H1 (cell line): ENCODE data around the gene PXDN. TPM values are rescaled to one million over a fixed set of nuclear protein-coding genes. Genes with fewer than 3 reads are reported as not detected.

ENCODE experiments used
- CTCF ChIA-PET: fragments of 300-600 bp; sonication (Branson Sonifier 250); formaldehyde crosslinking; loops from one replicate; lab custom pipeline; 2021; ENCODE audit not compliant: partially characterized antibody; lab: Charles Lee
- POLR2A ChIA-PET: fragments of 300-600 bp; sonication (Branson Sonifier 250); formaldehyde crosslinking; loops from one replicate; lab custom pipeline; 2021; ENCODE audit warnings: inconsistent platforms; ENCODE audit not compliant: partially characterized antibody; lab: Charles Lee
- DNase-seq, 2 experiments: peaks; one replicate each; pipeline versions ENCODE4 v3.0.0 to v3.0.0-alpha.2; 2010 to 2022; ENCODE audit warnings: low spot score in 2 of 2, low read depth in 1 of 2, mixed read lengths in 1 of 2
- FAIRE-seq: peaks from 2 replicates; lab custom pipeline; 2011; peaks lifted over from hg19 to GRCh38; lab: Jason Lieb, UNC
- H2AFZ ChIP-seq: 2 replicates; pipeline ENCODE4 v1.8.1; 2012; ENCODE audit warnings: low read length, inconsistent platforms
- H2AK5ac ChIP-seq: 2 replicates; pipeline ENCODE4 v1.6.1; 2013; ENCODE audit warnings: low read depth, low read length
- H2BK120ac ChIP-seq: replicated peaks from 2 replicates; pipeline ENCODE3; 2013; ENCODE audit warnings: low read depth, low read length, inconsistent platforms
- H2BK12ac ChIP-seq: 2 replicates; pipeline ENCODE4 v1.6.1; 2013; ENCODE audit warnings: low read depth, low read length
- H2BK15ac ChIP-seq: 2 replicates; pipeline ENCODE4 v1.6.1; 2013; ENCODE audit warnings: low read length
- H2BK20ac ChIP-seq: 2 replicates; pipeline ENCODE4 v1.6.1; 2013; ENCODE audit warnings: low read length
- H2BK5ac ChIP-seq: 2 replicates; pipeline ENCODE4 v1.6.1; 2013; ENCODE audit warnings: low read depth, low read length
- H3K14ac ChIP-seq: 2 replicates; pipeline ENCODE4 v1.6.1; 2013; ENCODE audit warnings: inconsistent platforms; ENCODE audit not compliant: insufficient read length
- H3K18ac ChIP-seq: 2 replicates; pipeline ENCODE4 v1.6.1; 2013; ENCODE audit warnings: low read length; ENCODE audit errors: extremely low read depth
- H3K23ac ChIP-seq: 2 replicates; pipeline ENCODE4 v1.6.1; 2013; ENCODE audit warnings: inconsistent platforms; ENCODE audit not compliant: insufficient read length
- H3K23me2 ChIP-seq: 2 replicates; pipeline ENCODE4 v1.6.1; 2013; ENCODE audit warnings: low read depth, low read length
- H3K27ac ChIP-seq: 2 replicates; pipeline ENCODE4 v1.6.1; 2011; ENCODE audit warnings: low read depth, low read length, inconsistent platforms
- H3K27me3 ChIP-seq, 4 experiments: replicated peaks in 1 of 4; 1 replicate in 1 of 4; 2 replicates in 3 of 4; pipeline versions ENCODE4 v1.6.1 to v1.8.1; 2011 to 2013; ENCODE audit warnings: low read length in 3 of 4, mild to moderate bottlenecking in 3 of 4, inconsistent platforms in 2 of 4, mixed read lengths in 2 of 4, moderate library complexity in 1 of 4; ENCODE audit not compliant: control insufficient read depth in 3 of 4, insufficient read depth in 3 of 4; ENCODE audit errors: extremely low read depth in 1 of 4
- H3K36me3 ChIP-seq, 4 experiments: 2 replicates each; pipeline versions ENCODE4 v1.6.1 to v1.8.1; 2011 to 2013; ENCODE audit warnings: mild to moderate bottlenecking in 4 of 4, low read length in 3 of 4, moderate library complexity in 2 of 4, control low read depth in 1 of 4, inconsistent platforms in 1 of 4; ENCODE audit not compliant: insufficient read depth in 4 of 4, control insufficient read depth in 2 of 4
- H3K4ac ChIP-seq: replicated peaks from 2 replicates; pipeline ENCODE3; 2013; ENCODE audit warnings: low read length, low read depth, mixed read lengths, inconsistent platforms; ENCODE audit not compliant: insufficient read length
- H3K4me1 ChIP-seq, 4 experiments: replicated peaks in 1 of 4; 1 replicate in 1 of 4; 2 replicates in 3 of 4; pipeline versions ENCODE4 v1.6.1 to v1.8.1; 2011 to 2013; ENCODE audit warnings: low read length in 3 of 4, inconsistent platforms in 2 of 4, mixed read lengths in 1 of 4; ENCODE audit not compliant: insufficient read depth in 4 of 4, control insufficient read depth in 3 of 4
- H3K4me2 ChIP-seq, 2 experiments: 2 replicates each; pipeline versions ENCODE4 v1.6.1 to v1.8.1; 2011 to 2013; ENCODE audit warnings: low read depth in 2 of 2, low read length in 2 of 2, control low read depth in 1 of 2, inconsistent platforms in 1 of 2, mild to moderate bottlenecking in 1 of 2; ENCODE audit not compliant: insufficient read depth in 1 of 2
- H3K4me3 ChIP-seq, 4 experiments: fragments of 200-600, 300-600 bp in 1 of 4; sonication (generic), shearing (Covaris generic), sonication (Bioruptor Twin) in 1 of 4; 2 replicates each; pipeline versions ENCODE4 v1.5.1 to v1.8.1; 2011 to 2016; ENCODE audit warnings: low read length in 4 of 4, low read depth in 3 of 4, control low read depth in 2 of 4, inconsistent platforms in 2 of 4, mild to moderate bottlenecking in 2 of 4, mixed read lengths in 1 of 4, moderate library complexity in 1 of 4; ENCODE audit not compliant: insufficient read depth in 2 of 4; ENCODE audit errors: extremely low read depth in 1 of 4
- H3K56ac ChIP-seq: replicated peaks from 2 replicates; pipeline ENCODE3; 2013; ENCODE audit warnings: low read depth, mild to moderate bottlenecking, mixed read lengths, low read length, inconsistent platforms; ENCODE audit not compliant: insufficient read length
- H3K79me1 ChIP-seq: 2 replicates; pipeline ENCODE4 v1.6.1; 2013; ENCODE audit warnings: low read depth, low read length, control low read depth
- H3K79me2 ChIP-seq, 2 experiments: 2 replicates each; pipeline versions ENCODE4 v1.6.1 to v1.8.1; 2012 to 2013; ENCODE audit warnings: low read length in 2 of 2, mild to moderate bottlenecking in 2 of 2, inconsistent platforms in 1 of 2; ENCODE audit not compliant: insufficient read depth in 2 of 2, control insufficient read depth in 1 of 2
- H3K9ac ChIP-seq, 4 experiments: replicated peaks in 1 of 4; 1 replicate in 1 of 4; 2 replicates in 3 of 4; pipeline versions ENCODE4 v1.6.1 to v1.8.1; 2011 to 2013; ENCODE audit warnings: low read depth in 3 of 4, low read length in 3 of 4, control low read depth in 2 of 4, mild to moderate bottlenecking in 2 of 4, moderate library complexity in 2 of 4, inconsistent platforms in 1 of 4; ENCODE audit errors: extremely low read depth in 1 of 4
- H3K9me3 ChIP-seq, 2 experiments: 2 replicates each; pipeline versions ENCODE4 v1.6.1 to v1.8.1; 2012 to 2013; ENCODE audit warnings: mild to moderate bottlenecking in 2 of 2, moderate library complexity in 2 of 2, control low read depth in 1 of 2, inconsistent platforms in 1 of 2, low read depth in 1 of 2, low read length in 1 of 2, mixed read lengths in 1 of 2; ENCODE audit not compliant: insufficient read depth in 2 of 2
- H4K20me1 ChIP-seq, 2 experiments: replicated peaks in 1 of 2; 2 replicates each; pipeline versions ENCODE3 to v1.8.1; 2011 to 2013; ENCODE audit warnings: inconsistent platforms in 2 of 2, low read length in 2 of 2, mild to moderate bottlenecking in 1 of 2; ENCODE audit not compliant: insufficient read depth in 2 of 2, control insufficient read depth in 1 of 2
- H4K5ac ChIP-seq: 2 replicates; pipeline ENCODE4 v1.6.1; 2013; ENCODE audit warnings: low read length, low read depth, mixed read lengths, inconsistent platforms; ENCODE audit not compliant: insufficient read length
- H4K8ac ChIP-seq: 2 replicates; pipeline ENCODE4 v1.8.0; 2013; ENCODE audit warnings: mild to moderate bottlenecking, moderate library complexity, low read length, inconsistent platforms; ENCODE audit not compliant: insufficient read depth; ENCODE audit errors: extremely low read depth
- H4K91ac ChIP-seq: replicated peaks from 2 replicates; pipeline ENCODE3; 2013; ENCODE audit warnings: low read length, mixed read lengths, inconsistent platforms; ENCODE audit not compliant: insufficient read length
- CEBPB ChIP-seq: IDR thresholded peaks from 2 replicates; pipeline ENCODE4 v1.6.1; 2012; ENCODE audit warnings: low read depth, low read length
- SAP30 ChIP-seq: fragments of 300-600 bp; sonication (generic); IDR thresholded peaks from 2 replicates; pipeline ENCODE4 v1.7.1; 2012; ENCODE audit warnings: low read length, moderate library complexity, mild to moderate bottlenecking, inconsistent platforms; ENCODE audit not compliant: insufficient read depth, insufficient replicate concordance
- TAF1 ChIP-seq: IDR thresholded peaks from 2 replicates; pipeline ENCODE4 v1.6.1; 2011; ENCODE audit warnings: mild to moderate bottlenecking, low read depth, low read length
- WGBS, 2 experiments: shearing (Covaris generic) in 1 of 2; methylation state at CpG; one replicate each; pipeline versions ENCODE4 v1.1.6 to v1.1.7; 2013 to 2015; ENCODE audit warnings: low lambda C conversion rate in 2 of 2, mixed read lengths in 2 of 2, inconsistent platforms in 1 of 2, low coverage in 1 of 2, missing lambda C conversion rate in 1 of 2; ENCODE audit not compliant: insufficient replicate concordance in 2 of 2, insufficient coverage in 1 of 2, insufficient read length in 1 of 2; ENCODE audit errors: extremely low coverage in 1 of 2, missing lambda C conversion rate in 1 of 2; 5-methylcytosine and 5-hydroxymethylcytosine counted together
- polyA plus RNA-seq, 7 experiments: library from polyadenylated mRNA; depleted of rRNA in 3 of 7; stranded (reverse) in 5 of 7; unstranded in 2 of 7; fragments of >200 nt in 5 of 7; fragments of 200-250 nt in 2 of 7; gene quantifications; 1 replicate in 5 of 7; 2 replicates in 1 of 7; 4 replicates in 1 of 7; pipeline versions ENCODE4 v1.2.1 to v1.2.3, GENCODE V29; 2011 to 2013; ENCODE audit warnings: missing spikeins in 2 of 7, mixed read lengths in 2 of 7
- total RNA-seq: library from RNA; stranded (reverse); fragmentation: NEBNext Ultra II Directional; extraction: Animal tissue kit (Norgen Biotek cat#: 25700); gene quantifications from 2 replicates; pipeline ENCODE4 v1.2.1, GENCODE V29; 2021

PXDN gene
- total and polyA plus RNA-seq, 2 of the 8 experiments (the other 6 are each of a cell fraction or from before 2014, with no cell fraction given): 104 to 141 TPM

DNA sequence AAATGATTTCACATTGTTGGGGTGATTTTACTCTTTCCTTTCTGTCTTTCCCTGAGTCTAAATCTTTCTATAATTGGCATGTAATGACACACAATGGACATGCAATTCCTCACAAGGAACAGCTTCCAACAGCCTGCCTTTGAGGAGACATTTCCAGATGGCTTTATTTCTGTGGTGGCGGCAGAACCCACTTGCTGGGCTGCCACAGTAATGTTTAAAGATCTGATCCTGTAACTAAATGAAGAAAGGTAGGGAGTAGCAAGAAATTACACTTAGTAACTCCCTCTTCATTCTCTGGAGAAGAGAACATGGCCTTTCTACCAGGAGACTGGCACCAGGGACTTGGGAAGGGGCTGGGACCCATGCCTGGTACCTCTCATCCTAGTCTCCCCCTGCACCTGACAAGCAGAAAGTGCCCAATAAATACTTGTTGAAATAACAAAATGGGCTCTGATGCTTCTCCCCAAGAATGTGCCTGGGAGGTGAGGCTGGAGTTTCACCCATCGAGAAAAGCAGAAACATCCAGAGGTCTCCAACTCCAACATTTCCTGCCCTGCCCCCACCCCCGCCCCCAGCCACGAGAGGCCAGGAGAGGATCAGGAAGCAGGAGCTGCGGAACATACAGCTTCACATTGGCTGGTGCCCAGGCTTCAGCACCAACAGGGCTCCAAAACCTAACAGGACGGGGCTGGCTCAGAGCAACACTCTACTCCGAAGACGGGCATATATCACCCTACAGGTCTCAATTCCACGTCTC is 92.1 kb downstream of the PXDN start:
- no peak overlapping the region for H3K4ac ChIP-seq
- H2BK15ac ChIP-seq: no peak overlapping the region
- DNase-seq: no peak
- no peaks in the 10 kb centered on the region; a peak in 1 of 7 replicates for H3K27me3 ChIP-seq
- no peak overlapping the region for H3K27ac ChIP-seq
- H4K20me1 ChIP-seq: peaks cover 0 to 23% of the 10 kb centered on the region in 2 experiments
- peaks cover 20 to 56% (median 36%) of the 10 kb centered on the region in 4 experiments; a peak in 7 of 8 replicates for H3K36me3 ChIP-seq
- peaks cover 0 to 3% (median 0%) of the 10 kb centered on the region in 4 experiments; a peak in 3 of 7 replicates for H3K4me1 ChIP-seq
- no peak overlapping the region for H3K56ac ChIP-seq
- no peak overlapping the region for H2BK120ac ChIP-seq
- no peak overlapping the region for H4K5ac ChIP-seq
- no peak overlapping the region for H3K4me3 ChIP-seq
- no peak overlapping the region for H3K23ac ChIP-seq
- no peak overlapping the region for H2AK5ac ChIP-seq
- H3K79me2 ChIP-seq: no peaks in the 10 kb centered on the region
- no peaks in the 10 kb centered on the region for H3K9me3 ChIP-seq
- H2AFZ ChIP-seq: no peak overlapping the region
- H3K14ac ChIP-seq: no peak overlapping the region
- no peak overlapping the region for H4K8ac ChIP-seq
- H3K23me2 ChIP-seq: peaks cover 10% of the 10 kb centered on the region
- CTCF ChIA-PET: interaction anchor here (0.7 to 2.1 kb wide), 4 partner anchors 11 to 137 kb away, joined by 3 to 6 read pairs (median 4); no protein-coding TSS in a partner anchor
- no peak overlapping the region for H2BK20ac ChIP-seq
- no peak overlapping the region for H3K9ac ChIP-seq
- no peak for FAIRE-seq
- H2BK5ac ChIP-seq: no peak overlapping the region
- no peak overlapping the region for H4K91ac ChIP-seq
- POLR2A ChIA-PET: interaction anchor here (0.7 to 1.6 kb wide), 4 partner anchors 12 to 862 kb away, joined by 3 to 4 read pairs (median 4); no protein-coding TSS in a partner anchor
- no peak overlapping the region for H3K18ac ChIP-seq
- TF ChIP-seq TAF1 (no peak), CEBPB (no peak), SAP30 (no peak)
- H2BK12ac ChIP-seq: no peak overlapping the region
- 93% methylated on average over 9 of the region's 9 CpGs; no CpG with 5 or more reads in 1 of the 2 experiments for WGBS, 2 experiments
- H3K79me1 ChIP-seq: peaks cover 4% of the 10 kb centered on the region; the same call in 1 of the 2 replicates
- no peak overlapping the region for H3K4me2 ChIP-seq
